ENCODE measurements around the gene DAND5. TPM values are rescaled to one million over a fixed set of nuclear protein-coding genes. Genes with fewer than 3 reads are reported as not detected.
A peak's percentile ranks its signal among the peaks of the same experiment; 100 is the strongest.

The DAND5 gene
- total and polyA plus RNA-seq, 9 of the 15 experiments (the other 6 are each of a cell fraction or from before 2014, with no cell fraction given) = 0.22 to 0.83 (median 0.60) TPM

- TF ChIP-seq NR2C1 (IDR thresholded peaks at IDR 0.05) (0 out of 2 replicates have a peak, but pooled peaks have one; percentile 11), NR2C1 (tag; IDR thresholded peaks at IDR 0.05) (peak; percentile 63; the same call in 1 of the 2 replicates), ZC3H11A (IDR thresholded peaks at IDR 0.05; ENCODE audit: low read depth, low read length) (0 out of 2 replicates have a peak, but pooled peaks have one; percentile 30), SMARCE1 (IDR thresholded peaks at IDR 0.05) (no peak), ZNF561 (CRISPR knock-in tag; conservative IDR thresholded peaks at IDR 0.05) (no peak), ZNF780A (CRISPR knock-in tag; IDR thresholded peaks at IDR 0.05) (no peak), NFXL1 (CRISPR knock-in tag; IDR thresholded peaks at IDR 0.05) (no peak), ZNF589 (CRISPR knock-in tag; IDR thresholded peaks at IDR 0.05; ENCODE audit: low read depth) (peak; percentile 69; the same call in 1 of the 2 replicates), ZNF75A (CRISPR knock-in tag; IDR thresholded peaks at IDR 0.05) (no peak), ETV6 (IDR thresholded peaks at IDR 0.05; ENCODE audit: borderline replicate concordance in 1 of 2, low read depth in 2 of 2, low read length in 1 of 2) (no peak), ETV6 (CRISPR knock-in tag; IDR thresholded peaks at IDR 0.05; ENCODE audit: borderline replicate concordance) (no peak), MAFK (IDR thresholded peaks at IDR 0.05; ENCODE audit: low read length) (peak; percentile 23; the same call in 1 of the 2 replicates), MTA2 (IDR thresholded peaks at IDR 0.05; ENCODE audit: low read depth) (0 out of 2 replicates have a peak, but pooled peaks have one; percentile 8), NRF1 (conservative IDR thresholded peaks at IDR 0.05 in 1 of 2, IDR thresholded peaks at IDR 0.05 in 1 of 2) (peak; percentile 75 to 82), ZNF24 (IDR thresholded peaks at IDR 0.05) (no peak), HOXB6 (CRISPR knock-in tag; IDR thresholded peaks at IDR 0.05; ENCODE audit: borderline replicate concordance) (no peak), JUN (IDR thresholded peaks at IDR 0.05; ENCODE audit: borderline replicate concordance, low read depth, low read length) (peak; percentile 69), JUN (CRISPR knock-in tag; IDR thresholded peaks at IDR 0.05; ENCODE audit: borderline replicate concordance) (peak; percentile 73; the same call in 1 of the 2 replicates), NFATC3 (IDR thresholded peaks at IDR 0.05) (no peak), ZBTB8A (IDR thresholded peaks at IDR 0.05; ENCODE audit: partially characterized antibody) (no peak), E2F1 (CRISPR knock-in tag; IDR thresholded peaks at IDR 0.05) (no peak), RHOXF2B (CRISPR knock-in tag; conservative IDR thresholded peaks at IDR 0.05) (no peak), BHLHE40 (IDR thresholded peaks at IDR 0.05; ENCODE audit: low read length) (peak; percentile 74), HMGN3 (IDR thresholded peaks at IDR 0.05; ENCODE audit: borderline replicate concordance, extremely low read depth, insufficient read length, low read depth, low read length) (no peak), BCOR (IDR thresholded peaks at IDR 0.05) (0 out of 2 replicates have a peak, but pooled peaks have one; percentile 9), PTTG1 (tag; IDR thresholded peaks at IDR 0.05; ENCODE audit: low read depth) (no peak), HDAC3 (IDR thresholded peaks at IDR 0.05; ENCODE audit: borderline replicate concordance, partially characterized antibody) (no peak), SMARCA4 (IDR thresholded peaks at IDR 0.05) (no peak)
- TF ChIP-seq, protein P1, sequence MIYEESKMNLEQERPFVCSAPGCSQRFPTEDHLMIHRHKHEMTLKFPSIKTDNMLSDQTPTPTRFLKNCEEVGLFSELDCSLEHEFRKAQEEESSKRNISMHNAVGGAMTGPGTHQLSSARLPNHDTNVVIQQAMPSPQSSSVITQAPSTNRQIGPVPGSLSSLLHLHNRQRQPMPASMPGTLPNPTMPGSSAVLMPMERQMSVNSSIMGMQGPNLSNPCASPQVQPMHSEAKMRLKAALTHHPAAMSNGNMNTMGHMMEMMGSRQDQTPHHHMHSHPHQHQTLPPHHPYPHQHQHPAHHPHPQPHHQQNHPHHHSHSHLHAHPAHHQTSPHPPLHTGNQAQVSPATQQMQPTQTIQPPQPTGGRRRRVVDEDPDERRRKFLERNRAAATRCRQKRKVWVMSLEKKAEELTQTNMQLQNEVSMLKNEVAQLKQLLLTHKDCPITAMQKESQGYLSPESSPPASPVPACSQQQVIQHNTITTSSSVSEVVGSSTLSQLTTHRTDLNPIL (CRISPR knock-in tag; IDR thresholded peaks at IDR 0.05) = no peak
Measured at GRCh38 chr19:12985049-12985776, 15.8 kb downstream of the DAND5 start (continued).

Data from K562 (cell line).